LNCaP clone FGC (cell line): ENCODE measurements around the gene BLOC1S6.

Source experiments
- DNase-seq: peaks from one replicate; pipeline ENCODE4 v3.0.0-alpha.2; 2011; ENCODE audit warnings: low read depth
- H3K4me3 ChIP-seq: 2 replicates; pipeline ENCODE4 v1.5.1; 2011; ENCODE audit warnings: mild to moderate bottlenecking, low read depth, low read length, control low read depth
- TF ChIP-seq, protein P1 (sequence below): IDR thresholded peaks from 2 replicates; pipeline ENCODE4 v1.5.1; 2012; ENCODE audit warnings: mild to moderate bottlenecking; ENCODE audit not compliant: control insufficient read depth, insufficient read depth; ENCODE audit errors: extremely low read depth

The BLOC1S6 gene

GRCh38 chr15:45587095-45587862, at the start of gene BLOC1S6:
Gene BLOC1S6 (plus strand): TSS chr15:45587379. CDS start chr15:45587444, 65 bp downstream.
- H3K4me3 ChIP-seq = peak within 1 kb of the TSS; percentile 96
- TF ChIP-seq, protein P1, sequence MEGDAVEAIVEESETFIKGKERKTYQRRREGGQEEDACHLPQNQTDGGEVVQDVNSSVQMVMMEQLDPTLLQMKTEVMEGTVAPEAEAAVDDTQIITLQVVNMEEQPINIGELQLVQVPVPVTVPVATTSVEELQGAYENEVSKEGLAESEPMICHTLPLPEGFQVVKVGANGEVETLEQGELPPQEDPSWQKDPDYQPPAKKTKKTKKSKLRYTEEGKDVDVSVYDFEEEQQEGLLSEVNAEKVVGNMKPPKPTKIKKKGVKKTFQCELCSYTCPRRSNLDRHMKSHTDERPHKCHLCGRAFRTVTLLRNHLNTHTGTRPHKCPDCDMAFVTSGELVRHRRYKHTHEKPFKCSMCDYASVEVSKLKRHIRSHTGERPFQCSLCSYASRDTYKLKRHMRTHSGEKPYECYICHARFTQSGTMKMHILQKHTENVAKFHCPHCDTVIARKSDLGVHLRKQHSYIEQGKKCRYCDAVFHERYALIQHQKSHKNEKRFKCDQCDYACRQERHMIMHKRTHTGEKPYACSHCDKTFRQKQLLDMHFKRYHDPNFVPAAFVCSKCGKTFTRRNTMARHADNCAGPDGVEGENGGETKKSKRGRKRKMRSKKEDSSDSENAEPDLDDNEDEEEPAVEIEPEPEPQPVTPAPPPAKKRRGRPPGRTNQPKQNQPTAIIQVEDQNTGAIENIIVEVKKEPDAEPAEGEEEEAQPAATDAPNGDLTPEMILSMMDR = no peak
- DNase-seq = peak; percentile 78

GRCh38 chr15:45539680-45540079, 47.5 kb upstream of the BLOC1S6 start:
- no peak for DNase-seq
- TF ChIP-seq, protein P1 = no peak
- no peak overlapping the region for H3K4me3 ChIP-seq

- TF ChIP-seq, protein P1 = no peak
- H3K4me3 ChIP-seq = no peak overlapping the region
- no peak for DNase-seq
Measured at GRCh38 chr15:45540531-45540930, 46.6 kb upstream of the BLOC1S6 start.

DNA sequence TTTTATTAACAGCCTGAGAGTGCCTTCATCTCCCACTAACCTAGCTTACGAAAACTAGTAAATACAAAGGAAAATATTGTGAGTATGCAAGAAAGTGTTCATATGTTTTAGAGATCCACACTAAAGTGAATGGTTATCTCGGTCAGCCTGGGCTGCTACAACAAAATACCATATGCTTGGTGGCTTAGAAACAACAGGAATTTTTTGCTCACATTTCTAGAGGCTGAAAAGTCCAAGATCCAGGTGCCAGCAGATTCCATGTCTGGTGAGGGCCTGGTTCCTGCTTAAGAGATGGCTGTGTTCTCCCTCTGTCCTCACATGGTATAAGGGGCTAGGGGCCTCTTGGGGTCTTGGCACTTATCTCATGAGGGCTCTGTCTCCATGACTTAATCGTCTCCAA, 44.1 kb upstream of the BLOC1S6 start:
- TF ChIP-seq, protein P1 = no peak
- no peak overlapping the region for H3K4me3 ChIP-seq
- no peak for DNase-seq

- H3K4me3 ChIP-seq = no peak overlapping the region
- TF ChIP-seq, protein P1 = no peak
- no peak for DNase-seq
Measured at GRCh38 chr15:45544266-45545023, 42.7 kb upstream of the BLOC1S6 start.

DNA sequence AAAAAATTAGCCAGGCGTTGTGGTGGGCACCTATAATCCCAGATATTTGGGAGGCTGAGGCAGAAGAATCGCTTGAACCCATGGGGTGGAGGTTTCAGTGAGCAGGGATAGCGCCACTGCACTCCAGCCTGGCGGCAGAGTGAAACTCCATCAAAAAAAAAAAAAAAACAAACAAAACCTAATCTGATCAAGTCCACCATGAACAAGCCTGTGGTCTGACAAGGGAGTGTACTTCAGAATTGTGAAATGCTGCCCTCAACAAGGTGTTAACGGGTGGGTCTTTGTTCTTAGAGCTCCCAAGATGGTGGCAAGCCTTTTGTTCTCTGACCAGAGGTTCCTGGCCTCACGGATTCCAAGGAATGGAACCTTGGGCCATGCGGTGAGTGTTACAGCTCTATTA, 40.4 kb upstream of the BLOC1S6 start:
- no peak overlapping the region for H3K4me3 ChIP-seq
- TF ChIP-seq, protein P1 = no peak
- DNase-seq = no peak
